Measurements from ENCODE around the gene TENM4. TPM values are rescaled to one million over a fixed set of nuclear protein-coding genes. Genes with fewer than 3 reads are reported as not detected.

The TENM4 gene
- total and polyA plus RNA-seq, 2 of the 13 experiments (the other 11 are each of a cell fraction or from before 2014, with no cell fraction given): not detected

DNA sequence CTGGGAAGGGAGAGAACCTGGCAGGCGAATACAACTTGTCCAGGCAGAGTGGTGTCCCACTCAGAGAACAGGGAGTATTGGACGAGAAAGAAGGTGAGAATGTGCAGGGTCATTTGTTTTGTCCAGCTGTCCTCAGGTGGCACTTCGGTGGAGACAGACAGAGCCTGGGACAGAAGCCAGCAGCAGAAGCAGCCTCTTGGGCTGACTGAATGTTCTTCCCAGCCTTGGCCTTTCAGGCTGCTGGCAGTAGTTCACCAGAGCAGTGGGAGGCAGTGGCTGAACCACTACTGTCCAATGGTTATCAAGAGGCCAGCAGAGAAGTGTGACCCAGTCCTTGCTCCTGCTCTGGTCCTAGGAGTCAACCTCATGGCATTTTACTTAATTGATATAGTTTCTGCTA lies 535.1 kb downstream of the TENM4 start:
- no peak for ATAC-seq
- no TSS peak for BruUV-seq (replicated peaks)
- H3K79me2 ChIP-seq (ENCODE audit: insufficient read depth, low read length): no peaks in the 10 kb centered on the region
- H3K4me2 ChIP-seq (ENCODE audit: low read depth, low read length): no peak overlapping the region
- H4K20me1 ChIP-seq (ENCODE audit: insufficient read depth, low read length): no peaks in the 10 kb centered on the region
- DNase-seq (ENCODE audit: low spot score): no peak
- 0% methylated on average over 3 of the region's 3 CpGs for WGBS (ENCODE audit: low lambda C conversion rate)
- intact Hi-C loops (cut with micrococcal nuclease; ENCODE audit: unreplicated experiment): no loop called here
- ChIA-PET CTCF (ENCODE audit: low intra/inter-chr PET ratio, low total read pairs) (no interaction called here), POLR2A (no interaction called here)
- no peak for FAIRE-seq
- no peaks in the 10 kb centered on the region for H3K4me1 ChIP-seq (ENCODE audit: insufficient read depth, low read length)
- H3K27ac ChIP-seq (ENCODE audit: extremely low read length, insufficient read depth, low read length): no peak overlapping the region
- H3K27me3 ChIP-seq (ENCODE audit: control insufficient read depth in 1 of 2, insufficient read depth in 2 of 2, low read length in 2 of 2): peaks cover 0 to 4% of the 10 kb centered on the region in 2 experiments; a peak in 2 of 5 replicates
- H3K9me3 ChIP-seq (ENCODE audit: low read length): no peaks in the 10 kb centered on the region
- H3K36me3 ChIP-seq (replicated peaks in 1 of 2; ENCODE audit: control insufficient read depth in 1 of 2, insufficient read depth in 2 of 2, low read length in 2 of 2): no peaks in the 10 kb centered on the region
- in situ Hi-C loops (cut with HindIII; ENCODE audit: extremely low pct_ligation_motif_present, low pct_unique_long_range_greater_than_20kb): no loop called here
- no peak overlapping the region for H3K9ac ChIP-seq (ENCODE audit: insufficient read depth, low read depth, low read length)
- no peak overlapping the region for H2AFZ ChIP-seq (ENCODE audit: low read length)
- H3K4me3 ChIP-seq (replicated peaks in 1 of 3; ENCODE audit: insufficient read depth in 1 of 3, low read depth in 2 of 3, low read length in 3 of 3): no peak overlapping the region
- TF ChIP-seq FOSL2 (CRISPR knock-in tag; IDR thresholded peaks at IDR 0.05) (no peak), MED8 (CRISPR knock-in tag; IDR thresholded peaks at IDR 0.05; ENCODE audit: insufficient replicate concordance) (no peak), ZNF564 (CRISPR knock-in tag; IDR thresholded peaks at IDR 0.05) (no peak)
- TF ChIP-seq, protein P1, sequence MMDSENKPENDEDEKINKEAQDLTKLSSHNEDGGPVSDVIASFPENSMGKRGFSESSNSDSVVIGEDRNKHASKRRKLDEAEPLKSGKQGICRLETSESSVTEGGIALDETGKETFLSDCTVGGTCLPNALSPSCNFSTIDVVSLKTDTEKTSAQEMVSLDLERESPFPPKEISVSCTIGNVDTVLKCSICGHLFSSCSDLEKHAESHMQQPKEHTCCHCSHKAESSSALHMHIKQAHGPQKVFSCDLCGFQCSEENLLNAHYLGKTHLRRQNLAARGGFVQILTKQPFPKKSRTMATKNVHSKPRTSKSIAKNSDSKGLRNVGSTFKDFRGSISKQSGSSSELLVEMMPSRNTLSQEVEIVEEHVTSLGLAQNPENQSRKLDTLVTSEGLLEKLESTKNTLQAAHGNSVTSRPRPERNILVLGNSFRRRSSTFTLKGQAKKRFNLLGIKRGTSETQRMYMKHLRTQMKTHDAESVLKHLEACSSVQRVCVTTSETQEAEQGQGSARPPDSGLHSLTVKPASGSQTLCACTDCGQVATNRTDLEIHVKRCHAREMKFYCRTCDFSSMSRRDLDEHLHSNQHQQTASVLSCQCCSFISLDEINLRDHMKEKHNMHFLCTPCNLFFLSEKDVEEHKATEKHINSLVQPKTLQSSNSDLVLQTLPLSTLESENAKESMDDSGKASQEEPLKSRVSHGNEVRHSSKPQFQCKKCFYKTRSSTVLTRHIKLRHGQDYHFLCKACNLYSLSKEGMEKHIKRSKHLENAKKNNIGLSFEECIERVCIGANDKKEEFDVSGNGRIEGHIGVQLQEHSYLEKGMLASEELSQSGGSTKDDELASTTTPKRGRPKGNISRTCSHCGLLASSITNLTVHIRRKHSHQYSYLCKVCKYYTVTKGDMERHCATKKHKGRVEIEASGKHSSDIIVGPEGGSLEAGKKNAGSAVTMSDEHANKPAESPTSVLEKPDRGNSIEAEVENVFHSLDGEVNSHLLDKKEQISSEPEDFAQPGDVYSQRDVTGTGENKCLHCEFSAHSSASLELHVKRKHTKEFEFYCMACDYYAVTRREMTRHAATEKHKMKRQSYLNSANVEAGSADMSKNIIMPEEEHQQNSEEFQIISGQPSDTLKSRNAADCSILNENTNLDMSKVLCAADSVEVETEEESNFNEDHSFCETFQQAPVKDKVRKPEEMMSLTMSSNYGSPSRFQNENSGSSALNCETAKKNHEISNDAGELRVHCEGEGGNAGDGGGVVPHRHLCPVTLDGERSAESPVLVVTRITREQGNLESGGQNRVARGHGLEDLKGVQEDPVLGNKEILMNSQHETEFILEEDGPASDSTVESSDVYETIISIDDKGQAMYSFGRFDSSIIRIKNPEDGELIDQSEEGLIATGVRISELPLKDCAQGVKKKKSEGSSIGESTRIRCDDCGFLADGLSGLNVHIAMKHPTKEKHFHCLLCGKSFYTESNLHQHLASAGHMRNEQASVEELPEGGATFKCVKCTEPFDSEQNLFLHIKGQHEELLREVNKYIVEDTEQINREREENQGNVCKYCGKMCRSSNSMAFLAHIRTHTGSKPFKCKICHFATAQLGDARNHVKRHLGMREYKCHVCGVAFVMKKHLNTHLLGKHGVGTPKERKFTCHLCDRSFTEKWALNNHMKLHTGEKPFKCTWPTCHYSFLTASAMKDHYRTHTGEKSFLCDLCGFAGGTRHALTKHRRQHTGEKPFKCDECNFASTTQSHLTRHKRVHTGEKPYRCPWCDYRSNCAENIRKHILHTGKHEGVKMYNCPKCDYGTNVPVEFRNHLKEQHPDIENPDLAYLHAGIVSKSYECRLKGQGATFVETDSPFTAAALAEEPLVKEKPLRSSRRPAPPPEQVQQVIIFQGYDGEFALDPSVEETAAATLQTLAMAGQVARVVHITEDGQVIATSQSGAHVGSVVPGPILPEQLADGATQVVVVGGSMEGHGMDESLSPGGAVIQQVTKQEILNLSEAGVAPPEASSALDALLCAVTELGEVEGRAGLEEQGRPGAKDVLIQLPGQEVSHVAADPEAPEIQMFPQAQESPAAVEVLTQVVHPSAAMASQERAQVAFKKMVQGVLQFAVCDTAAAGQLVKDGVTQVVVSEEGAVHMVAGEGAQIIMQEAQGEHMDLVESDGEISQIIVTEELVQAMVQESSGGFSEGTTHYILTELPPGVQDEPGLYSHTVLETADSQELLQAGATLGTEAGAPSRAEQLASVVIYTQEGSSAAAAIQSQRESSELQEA (CRISPR knock-in tag; IDR thresholded peaks at IDR 0.05; ENCODE audit: not compliant biosample characterization): no peak
- TF ChIP-seq, protein P2, sequence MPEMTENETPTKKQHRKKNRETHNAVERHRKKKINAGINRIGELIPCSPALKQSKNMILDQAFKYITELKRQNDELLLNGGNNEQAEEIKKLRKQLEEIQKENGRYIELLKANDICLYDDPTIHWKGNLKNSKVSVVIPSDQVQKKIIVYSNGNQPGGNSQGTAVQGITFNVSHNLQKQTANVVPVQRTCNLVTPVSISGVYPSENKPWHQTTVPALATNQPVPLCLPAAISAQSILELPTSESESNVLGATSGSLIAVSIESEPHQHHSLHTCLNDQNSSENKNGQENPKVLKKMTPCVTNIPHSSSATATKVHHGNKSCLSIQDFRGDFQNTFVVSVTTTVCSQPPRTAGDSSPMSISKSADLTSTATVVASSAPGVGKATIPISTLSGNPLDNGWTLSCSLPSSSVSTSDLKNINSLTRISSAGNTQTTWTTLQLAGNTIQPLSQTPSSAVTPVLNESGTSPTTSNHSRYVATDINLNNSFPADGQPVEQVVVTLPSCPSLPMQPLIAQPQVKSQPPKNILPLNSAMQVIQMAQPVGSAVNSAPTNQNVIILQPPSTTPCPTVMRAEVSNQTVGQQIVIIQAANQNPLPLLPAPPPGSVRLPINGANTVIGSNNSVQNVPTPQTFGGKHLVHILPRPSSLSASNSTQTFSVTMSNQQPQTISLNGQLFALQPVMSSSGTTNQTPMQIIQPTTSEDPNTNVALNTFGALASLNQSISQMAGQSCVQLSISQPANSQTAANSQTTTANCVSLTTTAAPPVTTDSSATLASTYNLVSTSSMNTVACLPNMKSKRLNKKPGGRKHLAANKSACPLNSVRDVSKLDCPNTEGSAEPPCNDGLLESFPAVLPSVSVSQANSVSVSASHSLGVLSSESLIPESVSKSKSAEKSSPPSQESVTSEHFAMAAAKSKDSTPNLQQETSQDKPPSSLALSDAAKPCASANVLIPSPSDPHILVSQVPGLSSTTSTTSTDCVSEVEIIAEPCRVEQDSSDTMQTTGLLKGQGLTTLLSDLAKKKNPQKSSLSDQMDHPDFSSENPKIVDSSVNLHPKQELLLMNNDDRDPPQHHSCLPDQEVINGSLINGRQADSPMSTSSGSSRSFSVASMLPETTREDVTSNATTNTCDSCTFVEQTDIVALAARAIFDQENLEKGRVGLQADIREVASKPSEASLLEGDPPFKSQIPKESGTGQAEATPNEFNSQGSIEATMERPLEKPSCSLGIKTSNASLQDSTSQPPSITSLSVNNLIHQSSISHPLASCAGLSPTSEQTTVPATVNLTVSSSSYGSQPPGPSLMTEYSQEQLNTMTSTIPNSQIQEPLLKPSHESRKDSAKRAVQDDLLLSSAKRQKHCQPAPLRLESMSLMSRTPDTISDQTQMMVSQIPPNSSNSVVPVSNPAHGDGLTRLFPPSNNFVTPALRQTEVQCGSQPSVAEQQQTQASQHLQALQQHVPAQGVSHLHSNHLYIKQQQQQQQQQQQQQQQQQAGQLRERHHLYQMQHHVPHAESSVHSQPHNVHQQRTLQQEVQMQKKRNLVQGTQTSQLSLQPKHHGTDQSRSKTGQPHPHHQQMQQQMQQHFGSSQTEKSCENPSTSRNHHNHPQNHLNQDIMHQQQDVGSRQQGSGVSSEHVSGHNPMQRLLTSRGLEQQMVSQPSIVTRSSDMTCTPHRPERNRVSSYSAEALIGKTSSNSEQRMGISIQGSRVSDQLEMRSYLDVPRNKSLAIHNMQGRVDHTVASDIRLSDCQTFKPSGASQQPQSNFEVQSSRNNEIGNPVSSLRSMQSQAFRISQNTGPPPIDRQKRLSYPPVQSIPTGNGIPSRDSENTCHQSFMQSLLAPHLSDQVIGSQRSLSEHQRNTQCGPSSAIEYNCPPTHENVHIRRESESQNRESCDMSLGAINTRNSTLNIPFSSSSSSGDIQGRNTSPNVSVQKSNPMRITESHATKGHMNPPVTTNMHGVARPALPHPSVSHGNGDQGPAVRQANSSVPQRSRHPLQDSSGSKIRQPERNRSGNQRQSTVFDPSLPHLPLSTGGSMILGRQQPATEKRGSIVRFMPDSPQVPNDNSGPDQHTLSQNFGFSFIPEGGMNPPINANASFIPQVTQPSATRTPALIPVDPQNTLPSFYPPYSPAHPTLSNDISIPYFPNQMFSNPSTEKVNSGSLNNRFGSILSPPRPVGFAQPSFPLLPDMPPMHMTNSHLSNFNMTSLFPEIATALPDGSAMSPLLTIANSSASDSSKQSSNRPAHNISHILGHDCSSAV (CRISPR knock-in tag; IDR thresholded peaks at IDR 0.05; ENCODE audit: borderline replicate concordance): no peak
- TF ChIP-seq, protein P3, sequence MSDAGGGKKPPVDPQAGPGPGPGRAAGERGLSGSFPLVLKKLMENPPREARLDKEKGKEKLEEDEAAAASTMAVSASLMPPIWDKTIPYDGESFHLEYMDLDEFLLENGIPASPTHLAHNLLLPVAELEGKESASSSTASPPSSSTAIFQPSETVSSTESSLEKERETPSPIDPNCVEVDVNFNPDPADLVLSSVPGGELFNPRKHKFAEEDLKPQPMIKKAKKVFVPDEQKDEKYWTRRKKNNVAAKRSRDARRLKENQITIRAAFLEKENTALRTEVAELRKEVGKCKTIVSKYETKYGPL (CRISPR knock-in tag; IDR thresholded peaks at IDR 0.05): no peak

All from HepG2 (cell line).